GM12864 (cell line): ENCODE data around the gene ARID4B.

Source experiments
- DNase-seq: peaks from one replicate; pipeline ENCODE4 v3.0.0-alpha.2; 2011; ENCODE audit warnings: low read depth
- H3K4me3 ChIP-seq: 2 replicates; pipeline ENCODE4 v1.5.1; 2011; ENCODE audit warnings: mild to moderate bottlenecking, low read depth, low read length, control low read depth
- CTCF ChIP-seq: IDR thresholded peaks from 2 replicates; pipeline ENCODE4 v1.5.1; 2011; ENCODE audit warnings: low read depth, mild to moderate bottlenecking, moderate library complexity, low read length, control low read depth, inconsistent platforms; ENCODE audit errors: missing control alignments

The ARID4B gene

GRCh38 chr1:235244974-235245592 lies 82.9 kb downstream of the ARID4B start:
- no peak overlapping the region for H3K4me3 ChIP-seq
- no peak for TF ChIP-seq CTCF
- no peak for DNase-seq

GRCh38 chr1:235240960-235241359 lies 87.0 kb downstream of the ARID4B start:
- no peak for TF ChIP-seq CTCF
- DNase-seq: no peak
- no peak overlapping the region for H3K4me3 ChIP-seq

- DNase-seq: no peak
Measured at GRCh38 chr1:235239851-235240250, 88.1 kb downstream of the ARID4B start.

GRCh38 chr1:235238558-235238957 lies 89.4 kb downstream of the ARID4B start:
- no peak for TF ChIP-seq CTCF
- no peak for DNase-seq
- no peak overlapping the region for H3K4me3 ChIP-seq

More at GRCh38 chr1:235239851-235240250, 88.1 kb downstream of the ARID4B start:
- no peak overlapping the region for H3K4me3 ChIP-seq
- no peak for TF ChIP-seq CTCF

- H3K4me3 ChIP-seq: no peak overlapping the region
- no peak for DNase-seq
- TF ChIP-seq CTCF: no peak
Measured at GRCh38 chr1:235236128-235236527, 91.9 kb downstream of the ARID4B start.

- no peak overlapping the region for H3K4me3 ChIP-seq
- no peak for DNase-seq
- TF ChIP-seq CTCF: no peak
Measured at GRCh38 chr1:235229868-235230267, 98.1 kb downstream of the ARID4B start.

GRCh38 chr1:235227414-235227813 lies 100.6 kb downstream of the ARID4B start:
- no peak for DNase-seq
- TF ChIP-seq CTCF: no peak
- no peak overlapping the region for H3K4me3 ChIP-seq
